Germinal center (tissue), 1 donor: Measurements from ENCODE around the gene RNU5B-1.

ENCODE experiments used
- DNase-seq: peaks from one replicate; pipeline ENCODE4 v3.0.0; 2012; ENCODE audit warnings: mixed read lengths, low spot score

The RNU5B-1 gene

DNA sequence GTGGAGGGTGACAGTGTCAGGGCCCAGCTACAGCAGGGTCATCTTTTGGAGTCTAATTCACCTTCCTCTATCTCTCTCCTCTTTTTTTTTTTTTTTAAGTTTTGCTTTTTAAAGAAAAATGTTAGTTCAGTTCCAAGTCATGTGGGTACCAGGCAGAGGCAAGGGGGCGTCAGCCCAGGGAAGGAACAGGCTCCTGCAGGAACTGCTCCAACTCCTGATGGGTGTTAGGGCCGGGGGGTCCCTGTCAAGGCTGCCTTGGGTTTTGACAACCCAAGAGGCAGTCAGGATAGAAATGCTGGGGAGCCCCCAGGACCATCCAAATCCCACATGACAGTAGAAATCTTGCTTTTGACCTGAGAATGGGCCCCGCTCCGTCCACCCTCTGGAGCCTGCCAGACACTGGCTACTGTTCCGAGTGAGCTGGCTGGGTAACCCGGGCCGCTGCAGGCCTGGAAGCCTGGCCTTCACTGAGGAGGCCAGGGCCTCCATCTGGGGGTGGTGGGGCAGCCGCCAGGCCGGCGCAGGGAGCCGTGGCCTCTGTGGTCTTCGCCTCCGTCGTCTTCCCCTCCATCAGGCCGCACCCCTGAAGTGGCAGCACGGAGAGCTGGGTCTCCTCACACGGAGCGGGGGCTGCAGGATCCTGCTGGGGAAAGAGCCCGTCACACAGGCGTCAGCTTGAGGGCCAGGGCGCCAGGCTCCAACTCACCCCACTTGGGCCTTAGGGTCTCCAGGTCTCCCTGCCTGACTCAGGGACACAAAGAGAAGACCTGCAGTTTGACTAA lies 24.2 kb downstream of the RNU5B-1 start:
- DNase-seq, result no peak

- DNase-seq, result no peak
Observed at GRCh38 chr15:65329288-65329983, 25.0 kb downstream of the RNU5B-1 start.

- DNase-seq, result no peak
Observed at GRCh38 chr15:65329984-65330735, 25.7 kb downstream of the RNU5B-1 start.

GRCh38 chr15:65330934-65331645 lies 26.6 kb downstream of the RNU5B-1 start:
- no peak for DNase-seq

GRCh38 chr15:65331811-65332210 lies 27.3 kb downstream of the RNU5B-1 start:
- no peak for DNase-seq

DNA sequence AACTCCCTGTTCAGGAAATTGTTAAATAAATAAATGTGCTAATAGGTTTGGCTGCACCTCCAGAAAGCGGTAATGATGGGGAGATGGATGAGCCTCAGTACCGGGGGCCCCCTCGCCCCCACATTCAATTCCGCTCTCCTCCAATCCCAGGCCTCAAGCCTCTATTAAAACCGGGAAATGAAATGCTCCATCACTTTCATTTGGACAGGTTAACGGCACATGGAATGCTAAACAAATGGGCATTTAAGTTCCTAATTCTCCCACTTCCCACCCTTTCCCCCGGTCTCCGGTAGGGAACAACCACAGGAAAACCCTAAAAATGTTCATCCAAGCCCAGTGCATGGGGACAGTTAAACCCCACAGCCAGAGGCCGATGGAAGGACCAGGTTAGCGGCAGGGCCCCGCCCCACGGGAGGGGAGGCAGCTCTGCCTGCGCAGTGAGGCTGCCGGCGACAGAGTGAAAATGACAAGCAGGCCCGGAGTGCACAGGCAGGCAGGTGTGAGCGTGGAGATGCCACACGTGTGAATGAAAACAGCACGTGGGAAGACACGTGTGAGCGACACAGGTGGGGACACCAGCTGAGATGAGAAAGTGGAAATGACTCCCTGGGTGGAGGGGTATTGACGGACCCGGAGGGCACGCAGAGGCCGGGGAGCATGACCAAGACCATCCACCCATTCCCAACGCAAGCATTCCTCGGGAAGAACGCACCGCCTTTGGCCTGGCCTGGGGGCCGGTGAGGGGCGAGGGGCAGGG lies 28.1 kb downstream of the RNU5B-1 start:
- no peak for DNase-seq

DNA sequence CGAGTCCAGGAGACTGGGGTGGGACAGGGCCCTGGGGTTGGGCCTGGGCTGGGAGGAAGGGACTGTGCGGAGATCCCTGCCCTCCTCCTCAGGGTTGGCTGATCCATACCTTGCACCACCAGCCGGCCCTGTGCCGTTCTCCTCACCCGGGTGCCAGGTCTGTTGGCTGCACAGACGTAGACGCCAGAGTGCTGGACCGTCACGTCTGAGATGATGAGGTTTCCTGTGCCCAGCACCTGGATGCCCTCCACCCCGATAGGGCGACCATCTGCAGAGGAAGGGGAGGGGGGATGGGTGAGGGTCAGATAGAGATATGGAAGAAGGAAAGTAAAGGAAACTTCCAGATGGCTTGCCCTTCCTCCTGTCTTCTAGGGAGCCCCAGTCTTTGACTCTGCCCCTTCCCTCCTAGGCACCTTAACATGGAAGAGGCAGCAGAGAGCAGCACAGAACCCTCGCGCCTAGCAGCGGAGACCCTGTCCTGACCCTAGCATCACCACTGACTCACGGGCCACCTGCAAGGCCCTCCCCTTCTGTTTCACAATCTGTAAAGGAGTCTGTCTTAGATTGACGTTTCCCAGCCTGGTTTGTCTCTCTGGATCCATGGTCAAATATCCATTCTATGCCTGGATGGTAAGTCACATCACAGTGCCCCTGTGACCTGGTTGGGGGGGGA lies 28.8 kb downstream of the RNU5B-1 start:
- DNase-seq, result no peak

DNA sequence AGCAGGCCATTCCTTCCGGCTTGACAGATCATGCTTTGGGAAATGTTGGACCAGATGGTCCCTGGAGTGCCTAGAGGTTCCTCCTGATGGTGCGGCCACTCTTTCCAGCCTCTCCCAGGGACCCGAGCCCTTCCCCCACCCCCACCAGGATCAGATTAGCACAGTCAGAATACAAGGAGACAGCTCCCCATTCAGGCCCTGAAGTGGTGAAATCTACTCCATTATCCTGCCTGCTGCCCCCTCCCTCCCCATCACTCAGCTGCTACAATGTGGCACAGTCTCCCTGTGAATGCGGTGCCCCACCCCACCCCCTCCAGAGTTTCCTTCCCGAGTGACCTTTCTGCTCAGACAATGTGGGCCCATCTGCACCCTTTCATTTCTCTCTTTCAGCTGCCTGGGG lies 29.4 kb downstream of the RNU5B-1 start:
- no peak for DNase-seq

DNA sequence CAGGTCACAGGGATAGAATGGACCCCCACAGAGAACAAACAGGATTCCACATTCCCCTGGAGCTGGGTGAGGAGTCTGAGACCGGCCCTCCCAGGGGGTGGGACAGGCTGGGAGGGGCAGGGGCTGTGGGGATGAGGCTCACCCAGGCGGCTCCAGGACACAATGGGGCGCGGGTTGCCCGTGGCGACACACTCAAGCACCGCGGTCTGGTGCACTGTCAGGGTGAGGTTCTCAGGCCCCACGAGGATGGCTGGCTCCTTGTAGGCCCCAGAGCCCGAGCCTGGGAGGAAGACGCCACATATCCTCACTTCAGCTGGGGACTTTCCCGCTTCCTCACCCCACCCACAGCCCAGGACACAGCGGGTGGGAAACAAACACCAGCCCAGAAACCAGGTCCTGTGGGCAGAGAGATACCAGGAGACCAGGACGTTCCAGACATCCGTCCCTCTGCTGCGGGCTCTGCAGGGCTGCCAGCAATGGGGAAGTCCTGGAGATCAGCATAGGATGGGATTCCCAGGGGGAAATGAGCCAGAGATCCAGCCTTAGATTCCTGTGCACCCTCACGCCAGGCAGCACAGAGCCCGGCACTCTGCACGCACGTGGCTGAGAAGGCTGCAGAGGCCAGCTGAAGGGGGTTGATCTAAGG lies 30.2 kb downstream of the RNU5B-1 start:
- no peak for DNase-seq

- DNase-seq, result no peak
Observed at GRCh38 chr15:65335278-65336055, 31.0 kb downstream of the RNU5B-1 start.

GRCh38 chr15:65336493-65337435 lies 32.3 kb downstream of the RNU5B-1 start:
- DNase-seq, result peak; percentile 73

DNA sequence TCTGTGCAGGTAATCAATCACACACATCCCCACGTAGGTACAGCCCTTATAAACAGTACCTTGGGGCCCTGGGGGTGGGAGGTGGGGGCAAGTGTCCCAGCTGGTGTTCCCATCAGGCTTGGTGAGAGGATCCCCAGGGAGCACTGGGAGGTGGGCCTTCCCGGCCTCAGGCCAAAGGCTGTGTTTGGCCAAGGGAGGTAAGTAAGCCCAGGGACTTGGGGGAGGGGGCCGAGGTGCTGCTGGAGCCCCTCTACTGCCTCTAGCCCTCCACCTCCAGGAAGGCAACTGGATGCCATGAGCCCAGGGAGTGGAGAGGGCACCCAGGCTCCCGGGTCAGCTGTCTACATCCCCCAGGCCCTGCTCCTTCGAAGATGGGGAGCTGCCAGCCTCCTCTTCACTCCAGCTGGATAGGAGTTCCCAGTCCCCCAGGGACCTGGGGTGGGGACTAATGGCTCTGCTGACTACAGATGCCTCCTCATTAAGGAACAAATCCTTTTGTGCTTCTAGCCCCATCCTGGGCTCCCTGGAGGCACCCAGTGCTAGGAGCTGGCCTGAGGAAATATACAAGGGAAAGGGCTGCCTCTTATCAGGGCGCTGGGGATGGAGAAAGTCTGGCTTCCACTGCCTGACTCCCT lies 33.1 kb downstream of the RNU5B-1 start:
- DNase-seq, result no peak

GRCh38 chr15:65338366-65338765 lies 33.9 kb downstream of the RNU5B-1 start:
- no peak for DNase-seq

DNA sequence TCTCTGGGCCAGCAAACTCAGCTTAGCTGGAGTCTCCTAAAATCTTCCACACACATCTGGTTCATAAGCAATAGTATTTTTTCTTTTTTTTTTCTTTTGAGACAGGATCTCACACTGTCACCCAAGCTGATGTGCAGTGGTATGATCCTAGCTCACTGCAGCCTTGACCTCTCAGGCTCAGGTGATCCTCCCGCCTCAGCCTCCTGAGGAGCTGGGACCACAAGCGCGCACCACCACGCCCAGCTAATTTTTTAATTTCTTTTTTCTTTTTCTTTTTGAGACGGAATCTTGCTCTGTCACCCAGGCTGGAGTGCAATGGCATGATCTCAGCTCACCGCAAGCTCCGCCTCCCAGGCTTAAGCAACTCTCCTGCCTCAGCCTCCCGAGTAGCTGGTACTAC lies 34.3 kb downstream of the RNU5B-1 start:
- no peak for DNase-seq

GRCh38 chr15:65339416-65339815 lies 34.9 kb downstream of the RNU5B-1 start:
- DNase-seq, result no peak

- no peak for DNase-seq
Observed at GRCh38 chr15:65339920-65340319, 35.4 kb downstream of the RNU5B-1 start.

DNA sequence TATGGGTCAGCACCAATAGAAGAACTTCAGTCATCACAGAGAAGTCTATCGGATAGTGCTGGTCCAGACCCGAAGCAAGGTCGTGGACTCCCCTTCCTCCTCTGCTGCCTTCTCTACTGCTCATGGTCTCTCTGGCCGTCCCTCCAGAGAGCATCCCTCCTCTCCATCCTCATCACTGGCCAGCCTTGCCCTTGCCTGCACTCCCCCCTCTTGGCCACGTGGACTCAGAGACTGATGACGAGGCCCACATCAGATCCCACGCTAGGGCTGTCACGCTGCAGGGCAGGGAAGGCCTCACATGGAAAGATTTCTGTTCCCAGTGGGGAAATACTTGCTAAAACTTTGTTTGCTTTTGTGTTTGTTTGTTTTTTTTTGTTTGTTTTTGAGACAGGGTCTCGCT lies 38.0 kb downstream of the RNU5B-1 start:
- no peak for DNase-seq
